H7 (cell line): ENCODE results near the gene PNO1. TPM values are rescaled to one million over a fixed set of nuclear protein-coding genes. Genes with fewer than 3 reads are reported as not detected.

Source experiments
- DNase-seq: peaks from one replicate; pipeline ENCODE4 v3.0.0; 2012
- H3K27me3 ChIP-seq: 2 replicates; pipeline ENCODE4 v1.6.0; 2011; ENCODE audit warnings: mild to moderate bottlenecking, low read length; ENCODE audit not compliant: control insufficient read depth, insufficient read depth
- H3K36me3 ChIP-seq: replicated peaks from 2 replicates; pipeline ENCODE4 v1.5.1; 2011; ENCODE audit warnings: low read length; ENCODE audit not compliant: control insufficient read depth, insufficient read depth
- H3K4me3 ChIP-seq: 2 replicates; pipeline ENCODE4 v1.5.1; 2011; ENCODE audit warnings: low read depth, mild to moderate bottlenecking, control low read depth, low read length, moderate library complexity; ENCODE audit not compliant: insufficient read depth
- total RNA-seq: library from RNA; depleted of rRNA; stranded (reverse); fragments of >200 nt; shearing (Covaris generic); gene quantifications from 2 replicates; pipeline ENCODE4 v1.2.3, GENCODE V29; 2014

Gene PNO1
- total RNA-seq, 1 experiment from 2014 or later, result 27.6 TPM

DNA sequence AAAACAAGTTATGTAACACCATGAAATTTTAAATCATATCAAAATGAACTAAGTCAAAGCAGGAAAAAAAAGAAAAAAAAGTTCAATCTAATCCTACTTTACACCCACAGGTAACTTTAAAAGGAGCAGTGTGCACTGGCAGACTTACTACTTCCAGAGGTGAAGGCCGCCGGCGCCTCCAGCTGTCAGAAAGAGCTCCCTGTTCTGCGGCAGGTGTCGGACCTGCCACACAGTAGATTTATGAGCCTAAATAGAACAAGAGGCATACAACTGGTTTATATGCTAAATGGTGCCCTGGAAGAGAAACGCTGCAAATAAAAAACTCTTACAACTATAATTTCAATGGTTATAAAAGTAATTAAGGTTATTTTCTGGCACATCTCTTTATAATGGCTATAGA lies 23.1 kb upstream of the PNO1 start:
- Histone ChIP-seq H3K36me3 (no peaks in the 10 kb centered on the region), H3K4me3 (no peak overlapping the region), H3K27me3 (no peaks in the 10 kb centered on the region)
- no peak for DNase-seq

DNA sequence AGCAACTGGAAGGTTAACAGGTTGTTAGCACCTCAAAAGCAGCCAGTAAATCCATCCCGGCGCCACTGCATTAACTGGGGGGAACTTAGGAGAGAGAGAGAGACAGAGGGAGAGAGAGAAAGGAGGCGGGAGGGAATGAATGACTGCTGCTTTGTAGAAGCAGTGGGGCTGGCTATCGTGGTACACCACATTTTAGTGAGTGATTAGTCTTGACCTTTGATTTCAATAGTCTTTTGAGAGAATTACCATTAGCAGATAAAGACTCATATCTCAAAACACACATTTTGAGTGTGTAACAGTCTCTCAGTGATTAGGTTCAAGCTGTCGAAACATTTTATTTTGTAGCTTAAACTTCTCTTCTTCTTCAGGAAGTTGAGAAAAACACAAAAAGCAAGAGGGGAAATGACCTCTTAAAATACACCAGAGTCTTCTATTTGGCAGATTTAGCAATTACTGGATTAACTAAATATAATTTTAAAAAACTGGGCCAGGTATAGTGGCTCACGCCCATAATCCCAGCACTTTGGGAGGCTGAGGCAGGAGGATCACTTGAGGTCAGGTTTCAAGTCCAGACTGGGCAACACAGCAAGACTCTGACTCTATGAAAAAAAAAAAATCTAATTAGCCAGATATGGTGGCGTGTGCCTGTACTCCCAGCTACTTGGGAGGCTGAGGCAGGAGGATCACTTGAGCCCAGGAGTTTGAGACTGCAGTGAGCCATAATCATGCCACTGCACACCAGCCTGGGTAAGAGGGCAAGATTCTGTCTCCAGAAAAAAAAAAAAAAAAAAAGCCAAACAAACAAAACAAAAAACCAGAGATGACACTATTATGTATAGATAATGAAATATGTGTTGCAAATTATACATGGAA lies 22.0 kb upstream of the PNO1 start:
- no peaks in the 10 kb centered on the region for H3K36me3 ChIP-seq
- no peaks in the 10 kb centered on the region for H3K27me3 ChIP-seq
- H3K4me3 ChIP-seq, result no peak overlapping the region
- no peak for DNase-seq

DNA sequence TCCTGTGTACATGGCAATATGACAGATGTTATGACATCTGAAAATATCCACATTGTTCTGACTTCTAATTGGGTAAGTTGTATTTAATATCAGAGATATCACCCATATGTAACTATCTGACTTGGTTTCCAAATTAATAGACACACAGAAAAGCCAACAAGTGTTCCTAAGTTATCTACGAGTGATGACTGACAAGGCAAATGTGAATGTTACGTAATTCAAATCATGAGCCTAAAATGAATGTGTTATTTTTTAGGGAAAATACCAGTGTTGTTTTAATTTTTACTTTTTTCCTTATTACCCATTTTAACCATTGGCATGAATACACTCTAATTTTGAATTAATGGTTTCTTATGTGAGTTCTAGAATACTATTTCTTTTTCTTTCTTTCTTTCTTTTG lies 15.8 kb upstream of the PNO1 start:
- Histone ChIP-seq H3K4me3 (no peak overlapping the region), H3K27me3 (no peaks in the 10 kb centered on the region), H3K36me3 (no peaks in the 10 kb centered on the region; the same call in 1 of the 2 replicates)
- DNase-seq, result no peak

DNA sequence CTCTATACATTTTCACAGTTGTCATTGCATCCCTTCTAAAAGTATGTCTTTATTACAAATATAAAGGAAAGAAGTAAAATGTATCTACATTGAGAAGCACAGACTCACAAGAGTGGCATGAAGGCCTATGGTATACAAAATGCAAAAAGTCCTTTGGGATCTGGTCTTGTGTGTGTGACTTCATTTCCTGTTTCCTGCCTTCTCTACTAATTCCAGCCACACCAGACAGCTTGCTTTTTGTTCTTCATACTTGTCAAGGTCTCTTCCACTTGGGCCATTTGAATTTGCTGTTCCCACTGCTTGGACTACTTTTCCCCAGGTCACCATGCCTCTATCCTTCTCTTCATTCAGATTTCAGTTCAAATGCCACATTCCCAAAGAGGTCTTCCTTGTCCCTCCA lies 6.7 kb upstream of the PNO1 start:
- DNase-seq, result no peak
- Histone ChIP-seq H3K27me3 (no peaks in the 10 kb centered on the region), H3K36me3 (no peaks in the 10 kb centered on the region), H3K4me3 (no peak overlapping the region)

DNA sequence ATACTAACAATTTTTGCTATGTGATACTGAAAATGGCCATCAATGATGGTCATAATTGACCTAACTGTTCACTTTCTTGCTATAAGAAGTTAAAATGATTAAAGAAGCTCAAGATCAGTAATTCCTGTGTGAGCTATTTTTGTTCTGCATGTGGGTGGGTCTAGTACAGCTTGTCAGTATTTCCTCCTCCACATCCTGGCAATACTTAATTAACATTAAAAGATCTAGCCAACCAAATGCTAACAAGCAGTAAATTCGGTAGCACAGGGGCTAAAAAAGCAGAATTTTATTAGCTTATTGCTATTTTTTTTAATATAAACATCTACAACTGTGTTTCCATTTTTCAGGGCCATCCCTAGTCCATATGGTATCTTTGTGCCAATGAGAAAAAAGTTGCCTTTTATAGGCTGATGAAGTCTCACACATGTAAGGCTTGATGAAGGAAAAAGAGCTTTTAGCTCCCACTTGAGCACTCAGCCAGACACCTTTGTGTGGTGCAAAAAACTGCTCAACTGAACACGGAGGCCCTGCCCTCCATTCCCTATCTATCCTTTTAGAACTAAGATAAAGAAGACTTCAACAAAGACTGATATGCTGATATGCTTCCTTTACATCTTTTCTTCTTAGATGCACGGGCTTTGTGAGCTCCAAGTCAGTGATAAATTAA lies 4.9 kb upstream of the PNO1 start:
- DNase-seq, result no peak
- Histone ChIP-seq H3K27me3 (no peaks in the 10 kb centered on the region), H3K36me3 (no peaks in the 10 kb centered on the region), H3K4me3 (no peak overlapping the region)

DNA sequence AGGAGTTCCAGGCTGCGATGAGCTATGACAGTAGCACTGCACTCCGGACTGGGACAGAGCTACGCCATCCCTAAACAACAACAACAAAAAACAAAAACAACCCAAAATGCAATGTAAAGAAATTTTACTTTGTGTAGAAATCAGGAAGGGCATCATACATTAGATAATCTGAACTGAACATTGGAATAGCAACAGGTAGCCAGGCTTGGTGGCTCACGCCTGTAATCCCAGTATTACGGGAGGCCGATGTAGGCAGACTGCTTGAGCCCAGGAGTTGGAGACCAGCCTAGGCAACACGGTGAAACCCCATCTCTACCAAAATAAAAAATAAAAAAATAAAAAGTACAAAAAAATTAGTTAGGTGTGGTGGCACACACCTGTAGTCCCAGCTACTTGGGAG lies 2.1 kb upstream of the PNO1 start:
- Histone ChIP-seq H3K36me3 (no peaks in the 10 kb centered on the region; the same call in 1 of the 2 replicates), H3K27me3 (no peaks in the 10 kb centered on the region), H3K4me3 (no peak overlapping the region)
- no peak for DNase-seq

DNA sequence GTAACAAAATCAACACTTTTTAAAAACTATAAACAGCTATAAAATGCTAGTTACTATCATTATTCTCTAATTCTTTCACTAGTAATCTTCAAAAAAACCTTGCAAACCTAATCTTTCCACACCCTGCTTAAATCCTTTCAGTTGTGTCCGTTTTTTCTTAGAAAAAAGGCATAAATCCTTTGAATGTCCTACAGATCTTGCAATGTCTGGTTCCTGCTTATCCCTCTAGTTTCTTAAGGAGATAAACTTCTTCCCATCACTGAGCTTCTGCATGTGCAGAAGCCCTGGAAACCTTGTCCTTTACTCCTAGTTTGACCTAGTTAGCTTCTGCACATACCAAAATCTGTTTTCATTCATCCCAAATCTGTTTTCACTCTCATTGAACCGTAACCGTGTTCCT lies 1.3 kb upstream of the PNO1 start:
- DNase-seq, result peak; percentile 7
- peaks cover 4% of the 10 kb centered on the region for H3K36me3 ChIP-seq
- peak overlapping the region; percentile 89 for H3K4me3 ChIP-seq
- H3K27me3 ChIP-seq, result no peaks in the 10 kb centered on the region

DNA sequence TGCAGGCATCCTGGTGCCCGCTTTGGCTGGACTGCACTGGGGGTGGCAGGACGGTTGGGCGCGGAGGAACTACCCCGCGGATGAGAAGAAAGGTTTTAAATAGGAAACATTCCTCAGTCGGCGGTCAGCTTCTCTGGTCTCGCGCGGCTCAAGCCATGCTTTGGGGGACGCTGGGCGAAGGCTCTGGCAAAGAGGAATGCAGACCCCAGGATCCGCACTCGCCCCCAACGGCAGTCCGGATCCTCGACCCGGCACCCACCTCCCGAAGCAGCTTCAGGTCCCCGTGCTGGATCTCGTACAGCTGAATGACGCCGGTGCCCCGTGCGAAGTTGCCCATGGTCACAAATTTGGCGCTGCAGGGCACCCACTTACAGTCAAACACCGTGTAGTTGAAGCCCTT lies 686 bp upstream of the PNO1 start:
- peak; percentile 65 for DNase-seq
- peak overlapping the region; percentile 89 for H3K4me3 ChIP-seq
- no peaks in the 10 kb centered on the region for H3K27me3 ChIP-seq
- H3K36me3 ChIP-seq, result peaks cover 5% of the 10 kb centered on the region

DNA sequence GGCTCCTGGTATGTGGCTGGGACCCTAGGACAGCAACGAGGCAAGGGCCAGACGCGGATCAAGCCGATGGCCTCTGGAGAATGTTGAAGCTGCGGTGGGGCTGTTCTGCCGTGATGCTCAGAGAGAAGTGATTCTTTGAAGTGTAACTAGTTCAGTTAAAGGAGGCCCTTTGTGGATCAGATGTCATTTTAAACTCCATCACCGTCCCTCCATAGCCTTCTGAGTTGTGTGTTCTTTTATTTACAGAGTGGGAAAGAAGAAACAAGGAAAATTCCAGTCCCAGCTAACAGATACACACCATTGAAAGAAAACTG lies 403 bp downstream of the PNO1 start:
- peaks cover 8% of the 10 kb centered on the region for H3K36me3 ChIP-seq
- no peak for DNase-seq
- no peaks in the 10 kb centered on the region for H3K27me3 ChIP-seq
- peak overlapping the region; percentile 89 for H3K4me3 ChIP-seq

DNA sequence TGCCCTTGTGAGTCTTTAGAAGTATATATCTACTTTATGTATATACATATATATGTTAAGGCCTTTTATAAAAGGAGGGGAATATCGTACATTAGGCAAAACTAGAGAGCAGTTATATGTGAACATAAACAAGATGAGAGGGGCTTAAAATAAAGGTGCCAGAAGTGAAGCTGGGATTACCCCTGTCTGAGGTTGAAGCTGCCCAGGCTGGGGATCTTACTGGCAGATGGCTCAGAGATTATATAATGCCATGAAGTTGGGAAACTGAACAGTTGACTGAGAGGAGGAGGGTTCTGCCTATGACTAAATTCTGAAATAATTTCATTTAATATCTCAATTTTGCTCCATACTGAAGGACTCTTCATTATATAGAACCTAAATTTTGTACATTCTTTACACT lies 6.0 kb downstream of the PNO1 start:
- no peak for DNase-seq
- Histone ChIP-seq H3K36me3 (peaks cover 14% of the 10 kb centered on the region), H3K27me3 (no peaks in the 10 kb centered on the region), H3K4me3 (no peak overlapping the region)

DNA sequence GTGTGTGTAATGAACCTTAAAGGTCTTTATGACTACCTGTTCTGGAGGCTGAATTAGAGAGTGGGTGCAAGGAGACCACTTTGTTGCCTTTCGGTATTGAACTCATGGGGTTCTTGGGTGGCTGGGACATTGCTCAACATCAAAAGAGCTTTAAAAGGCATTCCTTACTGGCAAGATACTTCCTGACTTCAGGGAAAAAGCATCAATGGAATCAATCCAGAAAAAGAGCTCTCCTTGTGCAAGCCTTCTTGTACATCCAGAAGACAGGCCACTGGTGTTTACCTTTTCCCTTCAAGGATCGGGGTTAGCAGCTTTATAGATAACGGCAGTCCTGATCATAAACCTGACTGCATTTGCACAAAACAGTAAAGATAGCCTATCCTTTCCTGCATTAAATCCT lies 9.5 kb downstream of the PNO1 start:
- no peaks in the 10 kb centered on the region for H3K27me3 ChIP-seq
- H3K4me3 ChIP-seq, result no peak overlapping the region
- H3K36me3 ChIP-seq, result peaks cover 8% of the 10 kb centered on the region
- no peak for DNase-seq

DNA sequence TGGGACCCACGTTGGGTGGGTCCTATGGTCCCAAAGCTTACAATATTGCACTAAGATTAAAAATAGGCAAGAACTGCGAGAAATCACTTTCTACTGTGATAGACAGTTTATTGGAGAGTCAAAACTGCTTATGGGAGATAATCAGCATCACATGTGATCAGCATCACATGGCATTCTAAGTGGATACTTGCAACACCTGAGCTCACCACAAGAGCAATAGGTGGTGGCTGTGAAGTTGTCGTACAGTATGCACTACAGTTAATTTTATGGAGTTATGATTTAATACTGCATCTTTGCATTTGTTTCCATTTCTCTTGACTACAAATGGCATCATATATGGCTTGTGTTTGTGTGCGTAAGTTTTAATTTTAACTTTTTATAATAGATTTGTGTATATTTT lies 11.6 kb downstream of the PNO1 start:
- H3K27me3 ChIP-seq, result no peaks in the 10 kb centered on the region
- no peak overlapping the region for H3K4me3 ChIP-seq
- no peak for DNase-seq
- peaks cover 4% of the 10 kb centered on the region for H3K36me3 ChIP-seq

DNA sequence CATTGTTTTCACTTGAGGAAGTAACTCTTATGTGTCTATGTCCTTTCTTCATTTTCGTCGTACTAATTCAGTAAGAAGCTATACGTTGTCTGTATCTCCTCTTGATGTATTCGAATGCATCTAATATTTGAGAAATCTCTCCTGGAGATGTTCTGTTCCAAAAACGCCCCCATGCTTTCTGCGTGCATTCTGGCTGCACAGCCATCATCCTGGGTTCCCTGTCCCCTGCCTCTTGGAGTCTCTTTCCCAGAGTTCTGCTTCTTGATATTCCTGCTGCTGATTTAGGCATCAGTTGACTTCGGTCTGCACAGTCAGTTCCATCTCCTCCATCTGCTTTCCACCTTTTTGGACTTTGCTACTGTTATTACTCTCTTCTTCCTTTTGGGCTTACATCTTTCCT lies 13.5 kb downstream of the PNO1 start:
- no peak for DNase-seq
- Histone ChIP-seq H3K4me3 (no peak overlapping the region), H3K27me3 (no peaks in the 10 kb centered on the region), H3K36me3 (peaks cover 3% of the 10 kb centered on the region)

DNA sequence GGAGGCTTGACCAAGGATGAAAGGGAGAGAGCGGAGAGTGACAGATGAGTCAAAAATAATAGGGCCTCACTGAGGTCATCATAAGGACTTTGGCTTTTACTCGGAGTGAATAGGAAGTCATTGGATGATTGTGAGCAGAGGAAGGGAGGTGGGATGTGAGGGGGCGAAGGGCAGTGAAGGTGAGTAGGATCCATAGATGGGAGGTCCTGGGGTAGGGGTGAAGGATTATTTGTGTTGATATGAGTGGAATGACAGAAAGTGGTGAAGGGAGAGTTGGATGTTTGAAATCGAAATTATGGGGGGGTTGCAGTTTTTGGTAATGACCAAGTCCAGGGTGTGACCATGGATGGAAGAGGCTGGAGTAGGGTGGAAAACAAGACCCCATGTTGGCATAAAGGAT lies 14.0 kb downstream of the PNO1 start:
- Histone ChIP-seq H3K4me3 (no peak overlapping the region), H3K27me3 (no peaks in the 10 kb centered on the region), H3K36me3 (peaks cover 3% of the 10 kb centered on the region)
- no peak for DNase-seq

DNA sequence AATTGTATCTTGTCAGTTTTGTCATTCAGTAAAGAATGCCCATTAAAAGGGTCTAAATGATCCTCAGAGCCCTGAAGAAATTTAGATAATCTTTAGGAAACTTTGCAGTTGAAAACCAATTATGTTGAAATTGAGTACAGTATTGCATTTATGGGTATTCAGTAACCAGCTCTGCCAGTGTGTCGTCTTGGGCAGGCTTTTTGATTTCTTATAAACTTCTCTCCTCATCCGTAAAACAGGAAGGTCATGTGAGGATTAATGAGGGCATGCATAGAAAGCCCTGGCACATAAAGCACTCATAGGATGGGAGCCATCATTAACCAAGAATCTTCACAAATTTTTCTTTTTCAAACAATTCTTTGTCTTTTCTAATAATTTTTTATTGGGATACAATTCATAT lies 14.8 kb downstream of the PNO1 start:
- Histone ChIP-seq H3K36me3 (peaks cover 3% of the 10 kb centered on the region), H3K27me3 (no peaks in the 10 kb centered on the region), H3K4me3 (no peak overlapping the region)
- DNase-seq, result no peak
